ENCODE results near the gene POR. TPM values are rescaled to one million over a fixed set of nuclear protein-coding genes. Genes with fewer than 3 reads are reported as not detected.

Gene POR
- total and polyA plus RNA-seq, 2 of the 13 experiments (the other 11 are each of a cell fraction or from before 2014, with no cell fraction given) = 145 to 266 TPM

DNA sequence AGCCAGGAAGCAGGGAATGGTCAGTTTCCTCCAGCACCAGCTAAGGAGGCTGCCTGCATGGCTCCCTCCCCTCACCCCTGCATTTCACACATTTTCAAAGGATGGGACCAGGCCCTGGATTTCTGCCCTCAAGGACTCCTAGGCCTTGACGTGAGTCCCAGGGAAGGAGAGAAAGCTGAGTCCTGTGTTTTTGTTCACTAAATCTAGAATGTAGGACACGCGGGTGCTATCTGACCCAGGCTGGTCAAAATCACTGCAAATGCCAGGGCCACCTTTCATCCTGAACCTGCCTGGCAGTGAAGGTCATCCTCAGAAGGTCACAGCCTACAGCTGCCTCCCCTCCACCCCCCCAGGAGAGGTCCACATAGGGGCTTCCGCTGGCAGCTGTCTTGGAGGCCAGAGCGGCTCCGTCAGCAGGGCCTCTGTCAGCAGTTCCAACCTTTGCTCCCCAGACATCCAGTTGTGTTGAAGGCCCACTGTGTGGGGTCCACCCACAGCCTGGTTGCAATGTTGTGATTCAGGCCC, 18.1 kb upstream of the POR start (continued):
- TF ChIP-seq, protein P1, sequence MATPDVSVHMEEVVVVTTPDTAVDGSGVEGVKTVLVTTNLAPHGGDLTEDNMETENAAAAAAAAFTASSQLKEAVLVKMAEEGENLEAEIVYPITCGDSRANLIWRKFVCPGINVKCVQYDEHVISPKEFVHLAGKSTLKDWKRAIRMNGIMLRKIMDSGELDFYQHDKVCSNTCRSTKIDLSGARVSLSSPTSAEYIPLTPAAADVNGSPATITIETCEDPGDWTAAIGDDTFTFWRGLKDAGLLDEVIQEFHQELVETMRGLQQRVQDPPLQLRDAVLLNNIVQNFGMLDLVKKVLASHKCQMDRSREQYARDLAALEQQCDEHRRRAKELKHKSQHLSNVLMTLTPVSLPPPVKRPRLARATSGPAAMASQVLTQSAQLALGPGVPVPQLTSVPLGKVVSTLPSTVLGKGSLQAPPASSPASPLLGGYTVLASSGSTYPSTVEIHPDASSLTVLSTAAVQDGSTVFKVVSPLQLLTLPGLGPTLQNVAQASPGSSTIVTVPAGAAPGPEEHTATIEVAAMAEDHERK (CRISPR knock-in tag; IDR thresholded peaks at IDR 0.05; ENCODE audit: low read depth) = no peak
- no peak for TF ChIP-seq ZNF382 (CRISPR knock-in tag; IDR thresholded peaks at IDR 0.05; ENCODE audit: borderline replicate concordance)
- TF ChIP-seq, protein P2, sequence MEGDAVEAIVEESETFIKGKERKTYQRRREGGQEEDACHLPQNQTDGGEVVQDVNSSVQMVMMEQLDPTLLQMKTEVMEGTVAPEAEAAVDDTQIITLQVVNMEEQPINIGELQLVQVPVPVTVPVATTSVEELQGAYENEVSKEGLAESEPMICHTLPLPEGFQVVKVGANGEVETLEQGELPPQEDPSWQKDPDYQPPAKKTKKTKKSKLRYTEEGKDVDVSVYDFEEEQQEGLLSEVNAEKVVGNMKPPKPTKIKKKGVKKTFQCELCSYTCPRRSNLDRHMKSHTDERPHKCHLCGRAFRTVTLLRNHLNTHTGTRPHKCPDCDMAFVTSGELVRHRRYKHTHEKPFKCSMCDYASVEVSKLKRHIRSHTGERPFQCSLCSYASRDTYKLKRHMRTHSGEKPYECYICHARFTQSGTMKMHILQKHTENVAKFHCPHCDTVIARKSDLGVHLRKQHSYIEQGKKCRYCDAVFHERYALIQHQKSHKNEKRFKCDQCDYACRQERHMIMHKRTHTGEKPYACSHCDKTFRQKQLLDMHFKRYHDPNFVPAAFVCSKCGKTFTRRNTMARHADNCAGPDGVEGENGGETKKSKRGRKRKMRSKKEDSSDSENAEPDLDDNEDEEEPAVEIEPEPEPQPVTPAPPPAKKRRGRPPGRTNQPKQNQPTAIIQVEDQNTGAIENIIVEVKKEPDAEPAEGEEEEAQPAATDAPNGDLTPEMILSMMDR (CRISPR knock-in tag; IDR thresholded peaks at IDR 0.05) = no peak
- TF ChIP-seq, protein P3, sequence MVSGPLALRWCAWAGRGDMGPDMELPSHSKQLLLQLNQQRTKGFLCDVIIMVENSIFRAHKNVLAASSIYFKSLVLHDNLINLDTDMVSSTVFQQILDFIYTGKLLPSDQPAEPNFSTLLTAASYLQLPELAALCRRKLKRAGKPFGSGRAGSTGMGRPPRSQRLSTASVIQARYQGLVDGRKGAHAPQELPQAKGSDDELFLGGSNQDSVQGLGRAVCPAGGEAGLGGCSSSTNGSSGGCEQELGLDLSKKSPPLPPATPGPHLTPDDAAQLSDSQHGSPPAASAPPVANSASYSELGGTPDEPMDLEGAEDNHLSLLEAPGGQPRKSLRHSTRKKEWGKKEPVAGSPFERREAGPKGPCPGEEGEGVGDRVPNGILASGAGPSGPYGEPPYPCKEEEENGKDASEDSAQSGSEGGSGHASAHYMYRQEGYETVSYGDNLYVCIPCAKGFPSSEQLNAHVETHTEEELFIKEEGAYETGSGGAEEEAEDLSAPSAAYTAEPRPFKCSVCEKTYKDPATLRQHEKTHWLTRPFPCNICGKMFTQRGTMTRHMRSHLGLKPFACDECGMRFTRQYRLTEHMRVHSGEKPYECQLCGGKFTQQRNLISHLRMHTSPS (CRISPR knock-in tag; IDR thresholded peaks at IDR 0.05; ENCODE audit: low read depth) = peak; percentile 83
- TF ChIP-seq ZKSCAN8 (CRISPR knock-in tag; IDR thresholded peaks at IDR 0.05; ENCODE audit: borderline replicate concordance) = no peak
- TF ChIP-seq, protein P4, sequence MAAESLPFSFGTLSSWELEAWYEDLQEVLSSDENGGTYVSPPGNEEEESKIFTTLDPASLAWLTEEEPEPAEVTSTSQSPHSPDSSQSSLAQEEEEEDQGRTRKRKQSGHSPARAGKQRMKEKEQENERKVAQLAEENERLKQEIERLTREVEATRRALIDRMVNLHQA (CRISPR knock-in tag; IDR thresholded peaks at IDR 0.05) = no peak
- no peak for TF ChIP-seq KLF12 (CRISPR knock-in tag; IDR thresholded peaks at IDR 0.05; ENCODE audit: borderline replicate concordance)
- TF ChIP-seq, protein P5, sequence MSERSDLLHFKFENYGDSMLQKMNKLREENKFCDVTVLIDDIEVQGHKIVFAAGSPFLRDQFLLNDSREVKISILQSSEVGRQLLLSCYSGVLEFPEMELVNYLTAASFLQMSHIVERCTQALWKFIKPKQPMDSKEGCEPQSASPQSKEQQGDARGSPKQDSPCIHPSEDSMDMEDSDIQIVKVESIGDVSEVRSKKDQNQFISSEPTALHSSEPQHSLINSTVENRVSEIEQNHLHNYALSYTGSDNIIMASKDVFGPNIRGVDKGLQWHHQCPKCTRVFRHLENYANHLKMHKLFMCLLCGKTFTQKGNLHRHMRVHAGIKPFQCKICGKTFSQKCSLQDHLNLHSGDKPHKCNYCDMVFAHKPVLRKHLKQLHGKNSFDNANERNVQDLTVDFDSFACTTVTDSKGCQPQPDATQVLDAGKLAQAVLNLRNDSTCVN (CRISPR knock-in tag; IDR thresholded peaks at IDR 0.05; ENCODE audit: borderline replicate concordance) = no peak
- 0 out of 2 replicates have a peak, but pooled peaks have one; percentile 22 for TF ChIP-seq HMG20A (CRISPR knock-in tag; IDR thresholded peaks at IDR 0.05; ENCODE audit: borderline replicate concordance)
- TF ChIP-seq, protein P6, sequence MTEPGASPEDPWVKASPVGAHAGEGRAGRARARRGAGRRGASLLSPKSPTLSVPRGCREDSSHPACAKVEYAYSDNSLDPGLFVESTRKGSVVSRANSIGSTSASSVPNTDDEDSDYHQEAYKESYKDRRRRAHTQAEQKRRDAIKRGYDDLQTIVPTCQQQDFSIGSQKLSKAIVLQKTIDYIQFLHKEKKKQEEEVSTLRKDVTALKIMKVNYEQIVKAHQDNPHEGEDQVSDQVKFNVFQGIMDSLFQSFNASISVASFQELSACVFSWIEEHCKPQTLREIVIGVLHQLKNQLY (CRISPR knock-in tag; IDR thresholded peaks at IDR 0.05) = no peak
- no peak for TF ChIP-seq MAFK (conservative IDR thresholded peaks at IDR 0.05 in 1 of 2, IDR thresholded peaks at IDR 0.05 in 1 of 2; ENCODE audit: low read length in 2 of 2)
- TF ChIP-seq ARNT2 (CRISPR knock-in tag; IDR thresholded peaks at IDR 0.05; ENCODE audit: low read depth) = 0 out of 2 replicates have a peak, but pooled peaks have one; percentile 52
- TF ChIP-seq, protein P7, sequence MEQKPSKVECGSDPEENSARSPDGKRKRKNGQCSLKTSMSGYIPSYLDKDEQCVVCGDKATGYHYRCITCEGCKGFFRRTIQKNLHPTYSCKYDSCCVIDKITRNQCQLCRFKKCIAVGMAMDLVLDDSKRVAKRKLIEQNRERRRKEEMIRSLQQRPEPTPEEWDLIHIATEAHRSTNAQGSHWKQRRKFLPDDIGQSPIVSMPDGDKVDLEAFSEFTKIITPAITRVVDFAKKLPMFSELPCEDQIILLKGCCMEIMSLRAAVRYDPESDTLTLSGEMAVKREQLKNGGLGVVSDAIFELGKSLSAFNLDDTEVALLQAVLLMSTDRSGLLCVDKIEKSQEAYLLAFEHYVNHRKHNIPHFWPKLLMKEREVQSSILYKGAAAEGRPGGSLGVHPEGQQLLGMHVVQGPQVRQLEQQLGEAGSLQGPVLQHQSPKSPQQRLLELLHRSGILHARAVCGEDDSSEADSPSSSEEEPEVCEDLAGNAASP (CRISPR knock-in tag; IDR thresholded peaks at IDR 0.05; ENCODE audit: borderline replicate concordance) = 0 out of 2 replicates have a peak, but pooled peaks have one; percentile 2
- 0 out of 2 replicates have a peak, but pooled peaks have one; percentile 34 for TF ChIP-seq GLI4 (CRISPR knock-in tag; IDR thresholded peaks at IDR 0.05; ENCODE audit: borderline replicate concordance)
- TF ChIP-seq SOX6 (IDR thresholded peaks at IDR 0.05) = no peak
- TF ChIP-seq SOX6 (CRISPR knock-in tag; IDR thresholded peaks at IDR 0.05) = peak; percentile 48; the same call in 1 of the 2 replicates
- TF ChIP-seq ZNF260 (CRISPR knock-in tag; IDR thresholded peaks at IDR 0.05; ENCODE audit: borderline replicate concordance, low read depth) = no peak
- no peak for TF ChIP-seq ZBTB21 (CRISPR knock-in tag; IDR thresholded peaks at IDR 0.05)
- TF ChIP-seq TBX3 (IDR thresholded peaks at IDR 0.05; ENCODE audit: borderline replicate concordance) = no peak
